ENCODE measurements around the gene INTU.

- TF ChIP-seq, protein P1, sequence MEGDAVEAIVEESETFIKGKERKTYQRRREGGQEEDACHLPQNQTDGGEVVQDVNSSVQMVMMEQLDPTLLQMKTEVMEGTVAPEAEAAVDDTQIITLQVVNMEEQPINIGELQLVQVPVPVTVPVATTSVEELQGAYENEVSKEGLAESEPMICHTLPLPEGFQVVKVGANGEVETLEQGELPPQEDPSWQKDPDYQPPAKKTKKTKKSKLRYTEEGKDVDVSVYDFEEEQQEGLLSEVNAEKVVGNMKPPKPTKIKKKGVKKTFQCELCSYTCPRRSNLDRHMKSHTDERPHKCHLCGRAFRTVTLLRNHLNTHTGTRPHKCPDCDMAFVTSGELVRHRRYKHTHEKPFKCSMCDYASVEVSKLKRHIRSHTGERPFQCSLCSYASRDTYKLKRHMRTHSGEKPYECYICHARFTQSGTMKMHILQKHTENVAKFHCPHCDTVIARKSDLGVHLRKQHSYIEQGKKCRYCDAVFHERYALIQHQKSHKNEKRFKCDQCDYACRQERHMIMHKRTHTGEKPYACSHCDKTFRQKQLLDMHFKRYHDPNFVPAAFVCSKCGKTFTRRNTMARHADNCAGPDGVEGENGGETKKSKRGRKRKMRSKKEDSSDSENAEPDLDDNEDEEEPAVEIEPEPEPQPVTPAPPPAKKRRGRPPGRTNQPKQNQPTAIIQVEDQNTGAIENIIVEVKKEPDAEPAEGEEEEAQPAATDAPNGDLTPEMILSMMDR (IDR thresholded peaks at IDR 0.05) = no peak
- TF ChIP-seq POLR2A (IDR thresholded peaks at IDR 0.05) = no peak
These were observed 34.4 kb downstream of the INTU start for GRCh38 chr4:127667116-127667515.
